G401.6 (cell line): ENCODE measurements around the gene CORIN.

Experiments
- FAIRE-seq: peaks from 2 replicates; lab custom pipeline; 2012; peaks lifted over from hg19 to GRCh38; lab: Jason Lieb, UNC

CORIN gene

GRCh38 chr4:47690611-47691010, 147.3 kb downstream of the CORIN start:
- FAIRE-seq = no peak

GRCh38 chr4:47686294-47686872, 151.5 kb downstream of the CORIN start:
- FAIRE-seq = no peak

- FAIRE-seq = no peak
Observed at GRCh38 chr4:47675806-47676205, 162.1 kb downstream of the CORIN start.

- no peak for FAIRE-seq
Observed at GRCh38 chr4:47674144-47674543, 163.7 kb downstream of the CORIN start.

- FAIRE-seq = no peak
Observed at GRCh38 chr4:47672696-47673095, 165.2 kb downstream of the CORIN start.

- no peak for FAIRE-seq
Observed at GRCh38 chr4:47669946-47670345, 167.9 kb downstream of the CORIN start.

- peak; percentile 3 for FAIRE-seq
Observed at GRCh38 chr4:47668810-47669408, 169.0 kb downstream of the CORIN start.

GRCh38 chr4:47668256-47668655, 169.6 kb downstream of the CORIN start:
- FAIRE-seq = no peak

GRCh38 chr4:47667552-47667951, 170.3 kb downstream of the CORIN start:
- FAIRE-seq = no peak

GRCh38 chr4:47664051-47664826, 173.6 kb downstream of the CORIN start:
- no peak for FAIRE-seq

GRCh38 chr4:47662975-47663374, 174.9 kb downstream of the CORIN start:
- no peak for FAIRE-seq

GRCh38 chr4:47661741-47662140, 176.1 kb downstream of the CORIN start:
- no peak for FAIRE-seq

GRCh38 chr4:47659342-47659741, 178.5 kb downstream of the CORIN start:
- no peak for FAIRE-seq

GRCh38 chr4:47654972-47655693, 182.7 kb downstream of the CORIN start:
- no peak for FAIRE-seq

- FAIRE-seq = no peak
Observed at GRCh38 chr4:47652092-47652491, 185.8 kb downstream of the CORIN start.

GRCh38 chr4:47651231-47651630, 186.6 kb downstream of the CORIN start:
- no peak for FAIRE-seq

GRCh38 chr4:47650584-47651130, 187.2 kb downstream of the CORIN start:
- FAIRE-seq = no peak

GRCh38 chr4:47647544-47647943, 190.3 kb downstream of the CORIN start:
- FAIRE-seq = no peak

GRCh38 chr4:47647029-47647428, 190.8 kb downstream of the CORIN start:
- no peak for FAIRE-seq

GRCh38 chr4:47646372-47646771, 191.5 kb downstream of the CORIN start:
- no peak for FAIRE-seq

- no peak for FAIRE-seq
Observed at GRCh38 chr4:47643845-47644244, 194.0 kb downstream of the CORIN start.

- no peak for FAIRE-seq
Observed at GRCh38 chr4:47642985-47643760, 194.7 kb downstream of the CORIN start.
